Anterior cingulate cortex (tissue), 58 donors: ENCODE data around the gene SARNP.

Experiments used
- DNase-seq, 58 donors: peaks; one replicate each; lab custom pipeline; 2025; lab: John Stamatoyannopoulos, UW

The SARNP gene

GRCh38 chr12:55745361-55746173, 72.0 kb downstream of the SARNP start:
- peak in 12 of 58 donors; percentile 15 to 48 (median 32) for DNase-seq

GRCh38 chr12:55744340-55745030, 73.0 kb downstream of the SARNP start:
- peak in 2 of 58 donors; percentile 8 to 32 for DNase-seq

- peak in 20 of 58 donors; percentile 10 to 63 (median 44) for DNase-seq
Observed at GRCh38 chr12:55743406-55744339, 73.9 kb downstream of the SARNP start.

- peak in 54 of 58 donors; percentile 34 to 90 (median 72) for DNase-seq
Observed at GRCh38 chr12:55742719-55743405, 74.7 kb downstream of the SARNP start, which contains the start of gene GDF11. Gene GDF11 (plus strand): TSS chr12:55743122. CDS start chr12:55743317, 195 bp downstream.

- no peak for DNase-seq
Observed at GRCh38 chr12:55741931-55742680, 75.4 kb downstream of the SARNP start.

- no peak for DNase-seq
Observed at GRCh38 chr12:55739025-55739378, 78.5 kb downstream of the SARNP start.

GRCh38 chr12:55738123-55739024, 79.2 kb downstream of the SARNP start:
- peak in 54 of 58 donors; percentile 39 to 91 (median 77) for DNase-seq

- DNase-seq, result peak in 5 of 58 donors; percentile 52 to 71 (median 60)
Observed at GRCh38 chr12:55737581-55738122, 79.9 kb downstream of the SARNP start.

- peak in 47 of 58 donors; percentile 9 to 70 (median 44) for DNase-seq
Observed at GRCh38 chr12:55736780-55737580, 80.5 kb downstream of the SARNP start.

- no peak for DNase-seq
Observed at GRCh38 chr12:55736076-55736475, 81.4 kb downstream of the SARNP start.

GRCh38 chr12:55734595-55734994, 82.9 kb downstream of the SARNP start:
- no peak for DNase-seq

- DNase-seq, result no peak
Observed at GRCh38 chr12:55733858-55734257, 83.7 kb downstream of the SARNP start.

GRCh38 chr12:55733021-55733555, 84.4 kb downstream of the SARNP start:
- DNase-seq, result no peak

GRCh38 chr12:55732288-55732687, 85.2 kb downstream of the SARNP start:
- DNase-seq, result no peak

GRCh38 chr12:55729819-55730818, 87.4 kb downstream of the SARNP start:
- DNase-seq, result peak in 54 of 58 donors; percentile 24 to 83 (median 69)
